ENCODE results near the gene TMCC1.

The TMCC1 gene

GRCh38 chr3:129665024-129665768 lies 228.3 kb downstream of the TMCC1 start:
- no peaks in the 10 kb centered on the region for H3K9me3 ChIP-seq (ENCODE audit: low read length)
- H2AFZ ChIP-seq (ENCODE audit: low read depth, low read length), result no peak overlapping the region
- no peak overlapping the region for H3K4me3 ChIP-seq (ENCODE audit: low read length)
- H3K36me3 ChIP-seq (ENCODE audit: insufficient read depth, low read length), result peaks cover 42% of the 10 kb centered on the region
- H3K4me1 ChIP-seq (ENCODE audit: insufficient read depth, low read length), result peaks cover 5% of the 10 kb centered on the region
- H3K27me3 ChIP-seq (ENCODE audit: insufficient read depth, low read length), result no peaks in the 10 kb centered on the region

- no peak overlapping the region for H2AFZ ChIP-seq (ENCODE audit: low read depth, low read length)
- no peak overlapping the region for H3K4me3 ChIP-seq (ENCODE audit: low read length)
- peaks cover 5% of the 10 kb centered on the region for H3K4me1 ChIP-seq (ENCODE audit: insufficient read depth, low read length)
- H3K36me3 ChIP-seq (ENCODE audit: insufficient read depth, low read length), result peaks cover 40% of the 10 kb centered on the region
- H3K27me3 ChIP-seq (ENCODE audit: insufficient read depth, low read length), result no peaks in the 10 kb centered on the region
- no peaks in the 10 kb centered on the region for H3K9me3 ChIP-seq (ENCODE audit: low read length)
Observed at GRCh38 chr3:129663930-129664646, 229.4 kb downstream of the TMCC1 start.

GRCh38 chr3:129663045-129663446 lies 230.5 kb downstream of the TMCC1 start:
- H2AFZ ChIP-seq (ENCODE audit: low read depth, low read length), result no peak overlapping the region
- H3K4me3 ChIP-seq (ENCODE audit: low read length), result no peak overlapping the region
- H3K27me3 ChIP-seq (ENCODE audit: insufficient read depth, low read length), result no peaks in the 10 kb centered on the region
- no peaks in the 10 kb centered on the region for H3K9me3 ChIP-seq (ENCODE audit: low read length)
- peaks cover 5% of the 10 kb centered on the region for H3K4me1 ChIP-seq (ENCODE audit: insufficient read depth, low read length)
- peaks cover 32% of the 10 kb centered on the region for H3K36me3 ChIP-seq (ENCODE audit: insufficient read depth, low read length)

GRCh38 chr3:129662191-129662608 lies 231.3 kb downstream of the TMCC1 start:
- H3K4me3 ChIP-seq (ENCODE audit: low read length), result no peak overlapping the region
- no peaks in the 10 kb centered on the region for H3K9me3 ChIP-seq (ENCODE audit: low read length)
- no peaks in the 10 kb centered on the region for H3K27me3 ChIP-seq (ENCODE audit: insufficient read depth, low read length)
- no peak overlapping the region for H2AFZ ChIP-seq (ENCODE audit: low read depth, low read length)
- H3K36me3 ChIP-seq (ENCODE audit: insufficient read depth, low read length), result peaks cover 29% of the 10 kb centered on the region
- H3K4me1 ChIP-seq (ENCODE audit: insufficient read depth, low read length), result peaks cover 5% of the 10 kb centered on the region

GRCh38 chr3:129661766-129662165 lies 231.7 kb downstream of the TMCC1 start:
- Histone ChIP-seq H2AFZ (ENCODE audit: low read depth, low read length) (no peak overlapping the region), H3K4me3 (ENCODE audit: low read length) (no peak overlapping the region), H3K4me1 (ENCODE audit: insufficient read depth, low read length) (peaks cover 9% of the 10 kb centered on the region), H3K9me3 (ENCODE audit: low read length) (no peaks in the 10 kb centered on the region), H3K36me3 (ENCODE audit: insufficient read depth, low read length) (peaks cover 29% of the 10 kb centered on the region), H3K27me3 (ENCODE audit: insufficient read depth, low read length) (no peaks in the 10 kb centered on the region)

GRCh38 chr3:129658110-129658843 lies 235.2 kb downstream of the TMCC1 start:
- no peak overlapping the region for H3K4me3 ChIP-seq (ENCODE audit: low read length)
- H2AFZ ChIP-seq (ENCODE audit: low read depth, low read length), result no peak overlapping the region
- H3K9me3 ChIP-seq (ENCODE audit: low read length), result no peaks in the 10 kb centered on the region
- H3K27me3 ChIP-seq (ENCODE audit: insufficient read depth, low read length), result no peaks in the 10 kb centered on the region
- H3K36me3 ChIP-seq (ENCODE audit: insufficient read depth, low read length), result peaks cover 41% of the 10 kb centered on the region
- H3K4me1 ChIP-seq (ENCODE audit: insufficient read depth, low read length), result peaks cover 15% of the 10 kb centered on the region

- H2AFZ ChIP-seq (ENCODE audit: low read depth, low read length), result no peak overlapping the region
- H3K27me3 ChIP-seq (ENCODE audit: insufficient read depth, low read length), result no peaks in the 10 kb centered on the region
- no peaks in the 10 kb centered on the region for H3K9me3 ChIP-seq (ENCODE audit: low read length)
- no peak overlapping the region for H3K4me3 ChIP-seq (ENCODE audit: low read length)
- peaks cover 11% of the 10 kb centered on the region for H3K4me1 ChIP-seq (ENCODE audit: insufficient read depth, low read length)
- peaks cover 49% of the 10 kb centered on the region for H3K36me3 ChIP-seq (ENCODE audit: insufficient read depth, low read length)
Observed at GRCh38 chr3:129657261-129658046, 236.1 kb downstream of the TMCC1 start.

- Histone ChIP-seq H3K4me1 (ENCODE audit: insufficient read depth, low read length) (peaks cover 18% of the 10 kb centered on the region), H3K36me3 (ENCODE audit: insufficient read depth, low read length) (peaks cover 45% of the 10 kb centered on the region), H2AFZ (ENCODE audit: low read depth, low read length) (no peak overlapping the region), H3K27me3 (ENCODE audit: insufficient read depth, low read length) (no peaks in the 10 kb centered on the region), H3K4me3 (ENCODE audit: low read length) (no peak overlapping the region), H3K9me3 (ENCODE audit: low read length) (no peaks in the 10 kb centered on the region)
Observed at GRCh38 chr3:129656659-129657247, 236.8 kb downstream of the TMCC1 start.

GRCh38 chr3:129655291-129655700 lies 238.2 kb downstream of the TMCC1 start:
- H3K36me3 ChIP-seq (ENCODE audit: insufficient read depth, low read length), result peaks cover 50% of the 10 kb centered on the region

GRCh38 chr3:129654131-129654530 lies 239.4 kb downstream of the TMCC1 start:
- no peaks in the 10 kb centered on the region for H3K9me3 ChIP-seq (ENCODE audit: low read length)
- H3K4me3 ChIP-seq (ENCODE audit: low read length), result no peak overlapping the region
- H3K36me3 ChIP-seq (ENCODE audit: insufficient read depth, low read length), result peaks cover 47% of the 10 kb centered on the region
- H2AFZ ChIP-seq (ENCODE audit: low read depth, low read length), result no peak overlapping the region
- peaks cover 25% of the 10 kb centered on the region for H3K4me1 ChIP-seq (ENCODE audit: insufficient read depth, low read length)
- H3K27me3 ChIP-seq (ENCODE audit: insufficient read depth, low read length), result no peaks in the 10 kb centered on the region

More at GRCh38 chr3:129655291-129655700, 238.2 kb downstream of the TMCC1 start:
- peaks cover 25% of the 10 kb centered on the region for H3K4me1 ChIP-seq (ENCODE audit: insufficient read depth, low read length)
- no peaks in the 10 kb centered on the region for H3K9me3 ChIP-seq (ENCODE audit: low read length)
- H3K27me3 ChIP-seq (ENCODE audit: insufficient read depth, low read length), result no peaks in the 10 kb centered on the region
- H2AFZ ChIP-seq (ENCODE audit: low read depth, low read length), result no peak overlapping the region
- no peak overlapping the region for H3K4me3 ChIP-seq (ENCODE audit: low read length)

- H3K36me3 ChIP-seq (ENCODE audit: insufficient read depth, low read length), result peaks cover 55% of the 10 kb centered on the region
- H3K4me3 ChIP-seq (ENCODE audit: low read length), result no peak overlapping the region
- no peak overlapping the region for H2AFZ ChIP-seq (ENCODE audit: low read depth, low read length)
- H3K4me1 ChIP-seq (ENCODE audit: insufficient read depth, low read length), result peaks cover 25% of the 10 kb centered on the region
- no peaks in the 10 kb centered on the region for H3K9me3 ChIP-seq (ENCODE audit: low read length)
- H3K27me3 ChIP-seq (ENCODE audit: insufficient read depth, low read length), result no peaks in the 10 kb centered on the region
Observed at GRCh38 chr3:129653019-129653418, 240.5 kb downstream of the TMCC1 start.

- no peaks in the 10 kb centered on the region for H3K27me3 ChIP-seq (ENCODE audit: insufficient read depth, low read length)
- H3K4me1 ChIP-seq (ENCODE audit: insufficient read depth, low read length), result peaks cover 19% of the 10 kb centered on the region
- H3K4me3 ChIP-seq (ENCODE audit: low read length), result no peak overlapping the region
- H3K36me3 ChIP-seq (ENCODE audit: insufficient read depth, low read length), result peaks cover 59% of the 10 kb centered on the region
- H2AFZ ChIP-seq (ENCODE audit: low read depth, low read length), result no peak overlapping the region
- H3K9me3 ChIP-seq (ENCODE audit: low read length), result no peaks in the 10 kb centered on the region
Observed at GRCh38 chr3:129651435-129652202, 241.9 kb downstream of the TMCC1 start.
